GM23338 (cell line): Measurements from ENCODE around the gene SLC8B1. TPM values are rescaled to one million over a fixed set of nuclear protein-coding genes. Genes with fewer than 3 reads are reported as not detected.
A peak's percentile ranks its signal among the peaks of the same experiment; 100 is the strongest.

Experiments used
- ATAC-seq: fragments of 200-7000 bp; cut with Tn5 transposase; 3 replicates; pipeline ENCODE4 v1.9.1; 2020
- DNase-seq: peaks from one replicate; pipeline ENCODE4 v3.0.0-alpha.2; 2015; ENCODE audit warnings: low spot score
- H2AFZ ChIP-seq: fragments of 200-600 bp; sonication (generic); 2 replicates; pipeline ENCODE4 v1.8.0; 2016; ENCODE audit warnings: antibody characterized with exemption, mild to moderate bottlenecking, moderate library complexity
- H3F3A ChIP-seq: fragments of 200-600 bp; sonication (generic); replicated peaks from 2 replicates; pipeline ENCODE4 v1.8.0; 2017; ENCODE audit warnings: antibody characterized with exemption, mixed run types, low read depth
- H3K27ac ChIP-seq: fragments of 200-600 bp; sonication (generic); 2 replicates; pipeline ENCODE4 v1.6.1; 2016; ENCODE audit warnings: low read depth
- H3K27me3 ChIP-seq: fragments of 200-600 bp; sonication (generic); 2 replicates; pipeline ENCODE4 v1.8.0; 2016; ENCODE audit warnings: mild to moderate bottlenecking, mixed run types, moderate library complexity; ENCODE audit not compliant: insufficient read depth
- H3K36me3 ChIP-seq: fragments of 200-600 bp; sonication (generic); 2 replicates; pipeline ENCODE4 v1.8.0; 2016; ENCODE audit warnings: mild to moderate bottlenecking; ENCODE audit not compliant: insufficient read depth
- H3K4me1 ChIP-seq: fragments of 200-600 bp; sonication (generic); 2 replicates; pipeline ENCODE4 v1.8.0; 2016; ENCODE audit warnings: mild to moderate bottlenecking, moderate library complexity; ENCODE audit not compliant: insufficient read depth
- H3K4me2 ChIP-seq: fragments of 200-600 bp; sonication (generic); 2 replicates; pipeline ENCODE4 v1.7.1; 2017; ENCODE audit warnings: mixed run types
- H3K4me3 ChIP-seq: fragments of 200-600 bp; sonication (generic); 2 replicates; pipeline ENCODE4 v1.6.1; 2016; ENCODE audit warnings: mixed run types
- H3K79me2 ChIP-seq: fragments of 200-600 bp; sonication (generic); replicated peaks from 2 replicates; pipeline ENCODE4 v1.8.0; 2017; ENCODE audit warnings: mild to moderate bottlenecking; ENCODE audit not compliant: insufficient read depth
- H3K9me2 ChIP-seq: fragments of 200-600 bp; sonication (generic); 2 replicates; pipeline ENCODE4 v1.8.0; 2017; ENCODE audit not compliant: insufficient read depth
- H4K20me1 ChIP-seq: fragments of 200-600 bp; sonication (generic); replicated peaks from 2 replicates; pipeline ENCODE4 v1.8.0; 2017; ENCODE audit warnings: mild to moderate bottlenecking; ENCODE audit not compliant: insufficient read depth
- H3K27ac Mint-ChIP-seq: 2 replicates; pipeline ENCODE4 v1.8.0; 2020; ENCODE audit warnings: inconsistent platforms, mild to moderate bottlenecking, moderate library complexity, mixed read lengths
- H3K27me3 Mint-ChIP-seq: 3 replicates; pipeline ENCODE4 v1.8.0; 2022; ENCODE audit warnings: low read depth, mild to moderate bottlenecking, moderate library complexity, mixed read lengths, inconsistent platforms; ENCODE audit not compliant: insufficient read depth, poor library complexity
- H3K36me3 Mint-ChIP-seq: 3 replicates; pipeline ENCODE4 v1.8.0; 2021; ENCODE audit warnings: low read depth, mild to moderate bottlenecking, inconsistent platforms, moderate library complexity, mixed read lengths
- H3K4me1 Mint-ChIP-seq: 3 replicates; pipeline ENCODE4 v1.8.0; 2020; ENCODE audit warnings: mild to moderate bottlenecking, inconsistent platforms, mixed read lengths
- H3K4me3 Mint-ChIP-seq: 3 replicates; pipeline ENCODE4 v1.8.0; 2021; ENCODE audit warnings: moderate library complexity, mild to moderate bottlenecking, inconsistent platforms, mixed read lengths
- H3K9me3 Mint-ChIP-seq: 3 replicates; pipeline ENCODE4 v1.8.0; 2020; ENCODE audit warnings: moderate library complexity, mild to moderate bottlenecking, inconsistent platforms, mixed read lengths
- CREB1 ChIP-seq: fragments of 250-450 bp; sonication (Bioruptor Pico); IDR thresholded peaks from 2 replicates; pipeline ENCODE4 v1.5.0; 2020; ENCODE audit warnings: low read depth, mild to moderate bottlenecking, moderate library complexity
- ETS1 ChIP-seq: IDR thresholded peaks from 2 replicates; pipeline ENCODE4 v1.6.1; 2016; ENCODE audit warnings: antibody characterized with exemption
- EZH2 ChIP-seq: fragments of 200-600 bp; sonication (generic); IDR thresholded peaks from one replicate; pipeline ENCODE4 v1.8.0; 2017; ENCODE audit warnings: antibody characterized with exemption, mild to moderate bottlenecking, low read depth; ENCODE audit not compliant: unreplicated experiment
- EZH2phosphoT487 ChIP-seq: fragments of 200-600 bp; sonication (generic); IDR thresholded peaks from one replicate; pipeline ENCODE4 v1.8.1; 2018; ENCODE audit warnings: antibody characterized with exemption; ENCODE audit not compliant: unreplicated experiment
- NANOG ChIP-seq: IDR thresholded peaks from 2 replicates; pipeline ENCODE4 v1.6.1; 2016; ENCODE audit warnings: antibody characterized with exemption, borderline replicate concordance
- POLR2AphosphoS5 ChIP-seq: IDR thresholded peaks from 2 replicates; pipeline ENCODE4 v1.6.1; 2016; ENCODE audit warnings: antibody characterized with exemption, low read depth
- STAT1 ChIP-seq: IDR thresholded peaks from one replicate; pipeline ENCODE4 v1.6.1; 2016; ENCODE audit warnings: antibody characterized with exemption; ENCODE audit not compliant: unreplicated experiment
- ZNF114 ChIP-seq: fragments of 250-450 bp; sonication (Bioruptor Pico); IDR thresholded peaks from 2 replicates; pipeline ENCODE4 v1.5.0; 2020; ENCODE audit warnings: mild to moderate bottlenecking, moderate library complexity
- ZNF331 ChIP-seq: fragments of 250-450 bp; sonication (Bioruptor Pico); IDR thresholded peaks from 2 replicates; pipeline ENCODE4 v1.5.0; 2020; ENCODE audit warnings: low read depth, mild to moderate bottlenecking, moderate library complexity
- polyA plus RNA-seq: library from polyadenylated mRNA; unstranded; fragments of >200 nt; fragmentation: Nextera tagmentation; extraction: Ambion mirVana; gene quantifications from 2 replicates; pipeline ENCODE4 v1.2.1, GENCODE V29; 2016
- total RNA-seq: library from RNA; depleted of rRNA; stranded (reverse); fragments of >200 nt; shearing (Covaris generic); gene quantifications from 2 replicates; pipeline ENCODE4 v1.2.3, GENCODE V29; 2014
- TF ChIP-seq, protein P1 (sequence below): IDR thresholded peaks from one replicate; pipeline ENCODE4 v1.6.1; 2018; ENCODE audit warnings: antibody characterized with exemption; ENCODE audit not compliant: unreplicated experiment
- TF ChIP-seq, protein P2 (sequence below), 2 experiments: fragments of 200-600 bp in 1 of 2; sonication (generic) in 1 of 2; conservative IDR thresholded peaks; 2 replicates each; pipeline versions ENCODE4 v1.5.1 to v1.6.1; 2016 to 2017; ENCODE audit warnings: antibody characterized with exemption in 2 of 2, low read depth in 2 of 2, mild to moderate bottlenecking in 2 of 2, moderate library complexity in 1 of 2

Gene SLC8B1
- total and polyA plus RNA-seq, 2 experiments from 2014 or later, result 6.0 to 8.9 TPM

- TF ChIP-seq ETS1 (no peak), POLR2AphosphoS5 (no peak), ZNF331 (CRISPR knock-in tag) (no peak)
- TF ChIP-seq, protein P1, sequence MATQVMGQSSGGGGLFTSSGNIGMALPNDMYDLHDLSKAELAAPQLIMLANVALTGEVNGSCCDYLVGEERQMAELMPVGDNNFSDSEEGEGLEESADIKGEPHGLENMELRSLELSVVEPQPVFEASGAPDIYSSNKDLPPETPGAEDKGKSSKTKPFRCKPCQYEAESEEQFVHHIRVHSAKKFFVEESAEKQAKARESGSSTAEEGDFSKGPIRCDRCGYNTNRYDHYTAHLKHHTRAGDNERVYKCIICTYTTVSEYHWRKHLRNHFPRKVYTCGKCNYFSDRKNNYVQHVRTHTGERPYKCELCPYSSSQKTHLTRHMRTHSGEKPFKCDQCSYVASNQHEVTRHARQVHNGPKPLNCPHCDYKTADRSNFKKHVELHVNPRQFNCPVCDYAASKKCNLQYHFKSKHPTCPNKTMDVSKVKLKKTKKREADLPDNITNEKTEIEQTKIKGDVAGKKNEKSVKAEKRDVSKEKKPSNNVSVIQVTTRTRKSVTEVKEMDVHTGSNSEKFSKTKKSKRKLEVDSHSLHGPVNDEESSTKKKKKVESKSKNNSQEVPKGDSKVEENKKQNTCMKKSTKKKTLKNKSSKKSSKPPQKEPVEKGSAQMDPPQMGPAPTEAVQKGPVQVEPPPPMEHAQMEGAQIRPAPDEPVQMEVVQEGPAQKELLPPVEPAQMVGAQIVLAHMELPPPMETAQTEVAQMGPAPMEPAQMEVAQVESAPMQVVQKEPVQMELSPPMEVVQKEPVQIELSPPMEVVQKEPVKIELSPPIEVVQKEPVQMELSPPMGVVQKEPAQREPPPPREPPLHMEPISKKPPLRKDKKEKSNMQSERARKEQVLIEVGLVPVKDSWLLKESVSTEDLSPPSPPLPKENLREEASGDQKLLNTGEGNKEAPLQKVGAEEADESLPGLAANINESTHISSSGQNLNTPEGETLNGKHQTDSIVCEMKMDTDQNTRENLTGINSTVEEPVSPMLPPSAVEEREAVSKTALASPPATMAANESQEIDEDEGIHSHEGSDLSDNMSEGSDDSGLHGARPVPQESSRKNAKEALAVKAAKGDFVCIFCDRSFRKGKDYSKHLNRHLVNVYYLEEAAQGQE, result no peak
- TF ChIP-seq, protein P2, sequence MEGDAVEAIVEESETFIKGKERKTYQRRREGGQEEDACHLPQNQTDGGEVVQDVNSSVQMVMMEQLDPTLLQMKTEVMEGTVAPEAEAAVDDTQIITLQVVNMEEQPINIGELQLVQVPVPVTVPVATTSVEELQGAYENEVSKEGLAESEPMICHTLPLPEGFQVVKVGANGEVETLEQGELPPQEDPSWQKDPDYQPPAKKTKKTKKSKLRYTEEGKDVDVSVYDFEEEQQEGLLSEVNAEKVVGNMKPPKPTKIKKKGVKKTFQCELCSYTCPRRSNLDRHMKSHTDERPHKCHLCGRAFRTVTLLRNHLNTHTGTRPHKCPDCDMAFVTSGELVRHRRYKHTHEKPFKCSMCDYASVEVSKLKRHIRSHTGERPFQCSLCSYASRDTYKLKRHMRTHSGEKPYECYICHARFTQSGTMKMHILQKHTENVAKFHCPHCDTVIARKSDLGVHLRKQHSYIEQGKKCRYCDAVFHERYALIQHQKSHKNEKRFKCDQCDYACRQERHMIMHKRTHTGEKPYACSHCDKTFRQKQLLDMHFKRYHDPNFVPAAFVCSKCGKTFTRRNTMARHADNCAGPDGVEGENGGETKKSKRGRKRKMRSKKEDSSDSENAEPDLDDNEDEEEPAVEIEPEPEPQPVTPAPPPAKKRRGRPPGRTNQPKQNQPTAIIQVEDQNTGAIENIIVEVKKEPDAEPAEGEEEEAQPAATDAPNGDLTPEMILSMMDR (conservative IDR thresholded peaks at IDR 0.05; ENCODE audit: low read depth in 2 of 2), result no peak
Observed at GRCh38 chr12:113301811-113302210, 33.1 kb downstream of the SLC8B1 start (continued).

DNA sequence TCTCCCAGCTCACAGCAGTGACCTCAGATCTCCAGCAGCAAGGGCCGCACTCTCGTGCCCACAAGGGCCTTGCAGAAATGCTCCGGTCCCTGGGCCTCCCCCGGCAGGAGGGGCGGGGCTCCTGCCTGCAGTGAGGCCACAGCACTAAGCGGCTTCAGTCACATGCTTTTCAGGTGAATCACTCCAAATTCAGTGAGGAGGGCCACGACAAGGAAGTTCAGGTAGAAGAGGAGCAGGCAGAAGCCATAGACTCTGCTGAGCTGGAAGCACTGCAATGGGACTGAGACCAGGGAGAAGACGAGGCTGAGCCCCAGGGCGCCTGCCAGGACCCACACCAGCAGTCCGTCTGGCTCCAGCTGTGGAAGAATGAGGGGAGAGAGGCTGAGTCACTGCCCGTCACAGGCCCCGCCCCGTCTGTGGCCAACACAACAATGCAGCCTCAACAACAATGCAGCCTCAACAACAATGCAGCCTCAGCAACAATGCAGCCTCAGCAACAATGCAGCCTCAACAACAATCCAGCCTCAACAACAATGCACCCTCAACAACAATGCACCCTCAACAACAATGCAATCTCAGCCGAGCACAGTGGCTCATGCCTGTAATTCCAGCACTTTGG, 35.2 kb downstream of the SLC8B1 start:
- H3K4me3 ChIP-seq, result no peak overlapping the region
- H3K27ac Mint-ChIP-seq, result peak overlapping the region; percentile 77
- H3K4me1 Mint-ChIP-seq, result peaks cover 26% of the 10 kb centered on the region
- H3K4me3 Mint-ChIP-seq, result no peak overlapping the region
- H3K27me3 Mint-ChIP-seq, result peaks cover 13% of the 10 kb centered on the region
- H3K79me2 ChIP-seq, result no peaks in the 10 kb centered on the region
- no peaks in the 10 kb centered on the region; the same call in 2 of the 3 replicates for H3K9me3 Mint-ChIP-seq
- H3K36me3 ChIP-seq, result no peaks in the 10 kb centered on the region
- no peak overlapping the region for H3K4me2 ChIP-seq
- DNase-seq (peak; percentile 53), ATAC-seq (peak; percentile 72)
- no peaks in the 10 kb centered on the region for H3K27me3 ChIP-seq
- no peaks in the 10 kb centered on the region for H4K20me1 ChIP-seq
- H3K9me2 ChIP-seq, result no peaks in the 10 kb centered on the region
- H3K27ac ChIP-seq, result no peak overlapping the region; the same call in 1 of the 2 replicates
- no peak overlapping the region for H2AFZ ChIP-seq
- H3K4me1 ChIP-seq, result peaks cover 12% of the 10 kb centered on the region; the same call in 1 of the 2 replicates
- 0 out of 2 replicates have a peak, but pooled peaks cover 3% of the 10 kb centered on the region for H3F3A ChIP-seq
- peaks cover 9% of the 10 kb centered on the region; the same call in 2 of the 3 replicates for H3K36me3 Mint-ChIP-seq
- no peak for TF ChIP-seq ZNF114 (CRISPR knock-in tag)
- TF ChIP-seq EZH2, result no peak
- TF ChIP-seq, protein P1, result no peak
- TF ChIP-seq EZH2phosphoT487, result no peak
- TF ChIP-seq STAT1, result no peak
- no peak for TF ChIP-seq CREB1 (CRISPR knock-in tag)
- TF ChIP-seq, protein P2 (conservative IDR thresholded peaks at IDR 0.05; ENCODE audit: low read depth in 2 of 2), result no peak
- no peak for TF ChIP-seq NANOG
- no peak for TF ChIP-seq ZNF331 (CRISPR knock-in tag)
